Nephron (organoid): Measurements from ENCODE around the gene MGRN1.

Source experiments
- H3K27ac Mint-ChIP-seq, 3 experiments: 2 replicates each; pipeline ENCODE4 v1.8.0; 2020; ENCODE audit warnings: mixed read lengths in 3 of 3, mild to moderate bottlenecking in 2 of 3, moderate library complexity in 1 of 3
- H3K27me3 Mint-ChIP-seq: 2 replicates; pipeline ENCODE4 v1.8.0; 2021; ENCODE audit warnings: low read depth, mild to moderate bottlenecking, moderate library complexity, mixed read lengths
- H3K36me3 Mint-ChIP-seq: 2 replicates; pipeline ENCODE4 v1.8.0; 2020; ENCODE audit warnings: low read depth, mixed read lengths
- H3K4me1 Mint-ChIP-seq: 2 replicates; pipeline ENCODE4 v1.8.0; 2020; ENCODE audit warnings: mixed read lengths
- H3K4me3 Mint-ChIP-seq, 3 experiments: 2 replicates each; pipeline ENCODE4 v1.8.0; 2020; ENCODE audit warnings: mild to moderate bottlenecking in 3 of 3, mixed read lengths in 3 of 3, moderate library complexity in 2 of 3
- H3K9me3 Mint-ChIP-seq: 2 replicates; pipeline ENCODE4 v1.8.0; 2020; ENCODE audit warnings: mixed read lengths
- CTCF ChIP-seq, 3 experiments: fragments of 200-600 bp; sonication (generic); IDR thresholded peaks; one replicate each; pipeline ENCODE4 v1.5.0; 2021; ENCODE audit warnings: antibody characterized with exemption in 3 of 3; ENCODE audit not compliant: unreplicated experiment in 3 of 3

MGRN1 gene

GRCh38 chr16:4601036-4601863 lies 23.4 kb upstream of the MGRN1 start:
- Mint-ChIP-seq H3K4me3 (no peak overlapping the region), H3K36me3 (no peaks in the 10 kb centered on the region), H3K27me3 (no peaks in the 10 kb centered on the region), H3K27ac (peak overlapping the region; percentile 28 to 42 (median 36)), H3K9me3 (no peaks in the 10 kb centered on the region), H3K4me1 (peaks cover 10% of the 10 kb centered on the region)
- TF ChIP-seq CTCF (IDR thresholded peaks at IDR 0.05; ENCODE audit: unreplicated experiment in 3 of 3) = no peak

- Mint-ChIP-seq H3K4me3 (no peak overlapping the region), H3K36me3 (no peaks in the 10 kb centered on the region), H3K9me3 (no peaks in the 10 kb centered on the region), H3K4me1 (peaks cover 8% of the 10 kb centered on the region), H3K27ac (peak overlapping the region in 2 of 3 experiments; percentile 36 to 42), H3K27me3 (no peaks in the 10 kb centered on the region)
- no peak for TF ChIP-seq CTCF (IDR thresholded peaks at IDR 0.05; ENCODE audit: unreplicated experiment in 3 of 3)
Observed at GRCh38 chr16:4601864-4602186, 22.8 kb upstream of the MGRN1 start.

- no peak overlapping the region for H3K27ac Mint-ChIP-seq
Observed at GRCh38 chr16:4602331-4602730, 22.3 kb upstream of the MGRN1 start.

GRCh38 chr16:4603624-4604170 lies 20.9 kb upstream of the MGRN1 start:
- peaks cover 6% of the 10 kb centered on the region for H3K4me1 Mint-ChIP-seq
- H3K9me3 Mint-ChIP-seq = no peaks in the 10 kb centered on the region

More at GRCh38 chr16:4602331-4602730, 22.3 kb upstream of the MGRN1 start:
- no peak for TF ChIP-seq CTCF (IDR thresholded peaks at IDR 0.05; ENCODE audit: unreplicated experiment in 3 of 3)
- H3K4me3 Mint-ChIP-seq = no peak overlapping the region
- no peaks in the 10 kb centered on the region for H3K36me3 Mint-ChIP-seq
- no peaks in the 10 kb centered on the region for H3K27me3 Mint-ChIP-seq
- H3K4me1 Mint-ChIP-seq = peaks cover 6% of the 10 kb centered on the region
- H3K9me3 Mint-ChIP-seq = no peaks in the 10 kb centered on the region

GRCh38 chr16:4604401-4604800 lies 20.2 kb upstream of the MGRN1 start:
- no peaks in the 10 kb centered on the region for H3K9me3 Mint-ChIP-seq
- no peak overlapping the region for H3K27ac Mint-ChIP-seq
- no peaks in the 10 kb centered on the region for H3K27me3 Mint-ChIP-seq

More at GRCh38 chr16:4603624-4604170, 20.9 kb upstream of the MGRN1 start:
- no peak for TF ChIP-seq CTCF (IDR thresholded peaks at IDR 0.05; ENCODE audit: unreplicated experiment in 3 of 3)
- H3K4me3 Mint-ChIP-seq = no peak overlapping the region
- H3K27ac Mint-ChIP-seq = no peak overlapping the region
- H3K36me3 Mint-ChIP-seq = no peaks in the 10 kb centered on the region
- no peaks in the 10 kb centered on the region for H3K27me3 Mint-ChIP-seq

More at GRCh38 chr16:4604401-4604800, 20.2 kb upstream of the MGRN1 start:
- H3K4me1 Mint-ChIP-seq = peaks cover 6% of the 10 kb centered on the region
- H3K4me3 Mint-ChIP-seq = no peak overlapping the region
- no peak for TF ChIP-seq CTCF (IDR thresholded peaks at IDR 0.05; ENCODE audit: unreplicated experiment in 3 of 3)
- no peaks in the 10 kb centered on the region for H3K36me3 Mint-ChIP-seq
